ENCODE measurements around the gene SLC9A9. TPM values are rescaled to one million over a fixed set of nuclear protein-coding genes. Genes with fewer than 3 reads are reported as not detected.

SLC9A9 gene
- total and polyA plus RNA-seq, 9 donors, result 9.6 to 18.3 (median 11.2) TPM

Other genes with a start within 250 kb of the SLC9A9 start
- gene DIPK2A, start 123.4 kb upstream of the SLC9A9 start, total RNA-seq, result 16.3 TPM
- 10 to 100 TPM; 18.1 to 36.8 (median 23.6) TPM for gene DIPK2A, start 123.4 kb upstream of the SLC9A9 start, polyA plus RNA-seq (ENCODE audit: insufficient read depth in 1 of 8, insufficient read length in 8 of 8, low replicate concordance in 1 of 8)